Gastroesophageal sphincter (tissue), 3 donors: ENCODE results near the gene POLR3A.

ENCODE experiments used
- POLR2A ChIP-seq, 2 donors: fragments of 450-650 bp; IDR thresholded peaks; one replicate each; pipeline ENCODE4 v1.6.1; 2017; ENCODE audit warnings: antibody characterized with exemption in 2 of 2, mild to moderate bottlenecking in 2 of 2, moderate library complexity in 1 of 2
- POLR2AphosphoS5 ChIP-seq: sonication (generic); formaldehyde crosslinking; IDR thresholded peaks from one replicate; pipeline ENCODE4 v1.6.1; 2017; ENCODE audit warnings: antibody characterized with exemption
- TF ChIP-seq, protein P1 (sequence below), 4 experiments: fragments of 200-600 bp in 2 of 4; fragments of 450-650 bp in 2 of 4; sonication (generic) in 1 of 4; IDR thresholded peaks; one replicate each; pipeline ENCODE4 v1.5.1; 2017 to 2019; ENCODE audit warnings: antibody characterized with exemption in 4 of 4, mild to moderate bottlenecking in 2 of 4, moderate library complexity in 2 of 4

DNA sequence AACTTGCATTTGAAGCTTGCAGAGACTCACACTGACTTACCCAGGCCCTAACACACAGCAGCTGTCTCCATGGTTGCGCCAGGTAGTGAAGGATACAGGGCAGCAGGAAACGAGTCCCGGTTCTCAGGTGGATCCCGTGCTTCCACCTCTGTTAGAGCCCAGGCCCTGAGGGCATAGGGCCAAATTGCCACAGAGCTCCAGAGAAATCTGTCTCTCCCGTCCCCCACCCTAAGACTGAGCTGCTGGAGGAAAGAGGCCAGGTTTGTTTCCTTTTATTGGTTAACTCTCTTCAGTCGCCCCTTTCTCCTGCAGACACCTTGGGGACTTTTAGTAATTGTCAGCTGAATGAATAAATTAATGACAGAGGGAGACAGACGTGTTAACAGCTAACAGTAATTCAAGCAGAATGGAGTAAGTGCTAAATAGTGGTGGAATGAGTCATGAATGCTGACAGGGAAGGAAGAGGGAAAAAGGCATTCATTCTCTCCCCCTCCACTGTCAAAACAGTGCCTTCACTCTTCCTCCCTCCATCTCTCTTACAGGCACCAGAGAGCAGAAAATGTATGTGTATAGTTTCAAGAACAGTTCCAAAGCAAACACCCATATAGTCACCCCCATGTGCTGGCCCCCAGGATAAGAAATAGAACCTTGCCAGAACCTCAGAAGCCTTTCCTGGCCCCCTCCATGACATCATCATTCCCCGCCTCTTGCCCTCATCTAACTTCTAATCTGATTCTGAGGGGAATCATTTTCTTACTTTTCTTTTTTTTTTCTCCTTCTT lies 86.0 kb downstream of the POLR3A start:
- TF ChIP-seq, protein P1, sequence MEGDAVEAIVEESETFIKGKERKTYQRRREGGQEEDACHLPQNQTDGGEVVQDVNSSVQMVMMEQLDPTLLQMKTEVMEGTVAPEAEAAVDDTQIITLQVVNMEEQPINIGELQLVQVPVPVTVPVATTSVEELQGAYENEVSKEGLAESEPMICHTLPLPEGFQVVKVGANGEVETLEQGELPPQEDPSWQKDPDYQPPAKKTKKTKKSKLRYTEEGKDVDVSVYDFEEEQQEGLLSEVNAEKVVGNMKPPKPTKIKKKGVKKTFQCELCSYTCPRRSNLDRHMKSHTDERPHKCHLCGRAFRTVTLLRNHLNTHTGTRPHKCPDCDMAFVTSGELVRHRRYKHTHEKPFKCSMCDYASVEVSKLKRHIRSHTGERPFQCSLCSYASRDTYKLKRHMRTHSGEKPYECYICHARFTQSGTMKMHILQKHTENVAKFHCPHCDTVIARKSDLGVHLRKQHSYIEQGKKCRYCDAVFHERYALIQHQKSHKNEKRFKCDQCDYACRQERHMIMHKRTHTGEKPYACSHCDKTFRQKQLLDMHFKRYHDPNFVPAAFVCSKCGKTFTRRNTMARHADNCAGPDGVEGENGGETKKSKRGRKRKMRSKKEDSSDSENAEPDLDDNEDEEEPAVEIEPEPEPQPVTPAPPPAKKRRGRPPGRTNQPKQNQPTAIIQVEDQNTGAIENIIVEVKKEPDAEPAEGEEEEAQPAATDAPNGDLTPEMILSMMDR (IDR thresholded peaks at IDR 0.05), result no peak
- TF ChIP-seq POLR2A (IDR thresholded peaks at IDR 0.05) (no peak), POLR2AphosphoS5 (peak; percentile 53)
